T-helper 1 cell treated with Interleukin-12 subunit alpha and Interleukin-12 subunit beta and Interleukin-4 antibody, amounts not matched to agents 30 ng/mL and 1 ng/mL, for 36 hours (primary cell): ENCODE measurements around the gene PRR5. TPM values are rescaled to one million over a fixed set of nuclear protein-coding genes. Genes with fewer than 3 reads are reported as not detected.
"Not testable (repeated sequence)": the region's sequence is repeated elsewhere in the genome, so short reads cannot be mapped to it uniquely, and the experiment has no call there.

ENCODE experiments used
- intact Hi-C: fragments of 100-400 bp; cut with micrococcal nuclease; formaldehyde crosslinking; loops from one replicate; pipeline ENCODE4 v1.15.1; 2024
- total RNA-seq: library from RNA; stranded (reverse); gene quantifications from 2 replicates; pipeline ENCODE4 v1.2.3, GENCODE V29; 2022

The PRR5 gene
- total RNA-seq, 1 donor from 2014 or later: 14.6 TPM

DNA sequence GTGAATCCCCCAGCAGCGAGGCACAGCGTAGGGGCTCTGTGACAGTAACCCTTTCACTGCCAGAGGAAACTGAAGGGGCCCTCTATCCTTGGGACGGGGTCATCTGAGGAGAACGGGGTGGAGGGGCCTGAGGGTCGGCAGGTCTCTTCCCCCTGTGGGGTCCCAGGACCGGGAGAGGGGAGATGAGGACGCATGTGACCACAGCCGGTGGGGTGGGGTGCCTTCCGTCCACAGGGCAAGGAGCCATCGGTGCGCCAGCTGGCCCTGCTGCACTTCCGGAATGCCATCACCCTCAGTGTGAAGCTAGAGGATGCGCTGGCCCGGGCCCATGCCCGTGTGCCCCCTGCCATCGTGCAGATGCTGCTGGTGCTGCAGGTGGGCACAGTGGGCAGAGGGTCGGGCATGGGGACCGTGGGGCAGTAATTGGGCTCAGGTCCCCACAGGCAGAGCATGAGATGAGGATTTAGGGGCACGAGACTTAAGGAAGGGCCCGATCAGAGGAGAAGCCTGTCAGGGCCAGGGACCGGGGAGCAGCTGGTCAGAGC lies 30.1 kb downstream of the PRR5 start:
- intact Hi-C loops: no loop called here

DNA sequence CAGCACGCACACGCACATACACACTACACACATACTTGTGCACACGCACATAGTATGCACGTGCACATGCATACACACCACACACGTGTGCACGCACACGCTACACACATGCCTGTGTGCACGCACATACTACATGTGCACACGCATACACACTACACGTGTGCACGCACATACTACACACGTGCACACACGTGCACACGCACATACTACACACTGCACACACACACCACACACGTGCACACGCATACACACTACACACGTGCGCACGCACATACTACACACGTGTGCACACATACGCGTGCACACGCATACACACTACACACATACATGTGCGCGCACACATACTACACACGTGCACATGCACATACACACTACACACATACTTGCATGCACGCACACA lies 30.7 kb downstream of the PRR5 start:
- intact Hi-C loops: no loop called here

DNA sequence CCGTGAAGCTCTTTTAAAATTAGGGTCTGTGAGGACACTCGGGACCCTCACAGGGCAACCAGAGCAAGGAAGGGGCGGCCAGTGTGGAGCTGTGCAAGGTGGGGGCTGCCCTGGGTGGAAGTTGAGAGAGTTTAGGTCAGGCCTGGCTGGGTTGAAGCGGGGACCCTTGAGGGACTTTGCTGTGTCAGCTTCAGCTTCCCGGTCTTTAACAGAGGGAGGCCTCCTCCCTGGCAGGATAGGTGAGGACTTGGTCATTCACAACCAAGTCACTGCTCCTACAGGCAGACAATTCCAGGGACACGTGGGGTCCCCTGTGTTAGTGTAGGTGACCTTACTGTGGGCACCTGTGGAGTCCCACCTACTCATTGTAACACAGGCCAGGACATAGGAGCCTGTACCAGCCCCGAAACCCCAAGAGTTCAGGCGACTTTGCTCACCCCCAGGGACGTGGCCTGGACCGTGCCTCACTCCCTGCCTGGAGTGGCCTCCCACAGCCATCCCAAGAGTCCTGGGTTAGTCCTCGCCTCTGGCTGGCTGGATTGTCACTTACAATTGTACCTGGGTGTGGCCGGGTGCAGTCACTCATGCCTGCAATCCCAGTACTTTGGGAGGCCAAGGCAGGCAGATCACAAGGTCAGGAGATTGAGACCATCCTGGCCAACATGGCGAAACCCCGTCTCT lies 31.6 kb downstream of the PRR5 start:
- intact Hi-C loops: no loop called here

DNA sequence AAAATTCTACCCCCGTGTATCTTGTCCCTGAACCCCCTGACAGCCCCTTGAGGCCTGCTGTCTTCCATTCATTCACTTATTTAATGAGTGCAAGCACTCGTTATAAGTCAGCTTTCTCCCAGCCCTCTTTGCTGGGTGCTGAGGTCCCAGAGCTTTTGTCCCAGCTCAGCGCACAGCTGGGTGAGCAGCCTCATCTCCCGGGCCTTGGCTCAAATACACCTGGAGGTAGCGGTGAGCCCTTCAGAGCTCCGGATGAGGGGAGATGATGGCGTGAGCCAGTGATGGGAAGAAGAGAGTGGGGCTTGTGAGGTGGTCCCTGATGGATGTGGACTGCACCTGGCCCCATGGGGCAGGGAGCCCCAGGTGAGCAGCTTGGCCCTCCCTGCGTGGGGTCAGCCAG lies 32.3 kb downstream of the PRR5 start:
- intact Hi-C loops: no loop called here

DNA sequence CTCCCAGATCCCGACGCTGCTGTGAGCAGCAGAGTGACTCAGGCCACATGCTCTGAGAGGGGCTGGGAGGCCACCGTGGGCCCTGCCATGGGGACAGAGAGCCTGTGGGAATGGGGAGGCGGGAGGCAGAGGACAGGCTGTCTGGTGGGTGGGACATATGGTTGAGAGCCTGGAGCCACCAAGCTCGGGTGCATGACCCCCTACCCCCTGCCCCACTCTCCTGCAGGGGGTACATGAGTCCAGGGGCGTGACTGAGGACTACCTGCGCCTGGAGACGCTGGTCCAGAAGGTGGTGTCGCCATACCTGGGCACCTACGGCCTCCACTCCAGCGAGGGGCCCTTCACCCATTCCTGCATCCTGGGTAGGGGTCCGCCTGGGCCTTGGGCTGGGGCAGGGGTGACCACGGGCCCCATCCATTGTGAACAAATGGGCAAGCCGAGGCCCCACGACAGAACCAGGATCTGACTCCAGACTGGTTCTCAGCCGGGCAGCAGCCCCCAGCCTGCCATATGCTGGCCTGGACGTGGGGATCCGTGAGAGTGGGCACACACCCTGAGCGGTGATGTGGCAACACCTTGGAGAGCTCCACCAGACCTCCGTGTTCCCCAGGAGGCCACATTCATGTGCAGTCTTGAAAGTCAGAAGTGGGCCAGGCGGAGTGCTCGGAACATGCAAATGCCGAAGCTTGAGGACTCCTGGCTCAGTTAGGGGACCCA lies 33.0 kb downstream of the PRR5 start:
- intact Hi-C loops: no loop called here

DNA sequence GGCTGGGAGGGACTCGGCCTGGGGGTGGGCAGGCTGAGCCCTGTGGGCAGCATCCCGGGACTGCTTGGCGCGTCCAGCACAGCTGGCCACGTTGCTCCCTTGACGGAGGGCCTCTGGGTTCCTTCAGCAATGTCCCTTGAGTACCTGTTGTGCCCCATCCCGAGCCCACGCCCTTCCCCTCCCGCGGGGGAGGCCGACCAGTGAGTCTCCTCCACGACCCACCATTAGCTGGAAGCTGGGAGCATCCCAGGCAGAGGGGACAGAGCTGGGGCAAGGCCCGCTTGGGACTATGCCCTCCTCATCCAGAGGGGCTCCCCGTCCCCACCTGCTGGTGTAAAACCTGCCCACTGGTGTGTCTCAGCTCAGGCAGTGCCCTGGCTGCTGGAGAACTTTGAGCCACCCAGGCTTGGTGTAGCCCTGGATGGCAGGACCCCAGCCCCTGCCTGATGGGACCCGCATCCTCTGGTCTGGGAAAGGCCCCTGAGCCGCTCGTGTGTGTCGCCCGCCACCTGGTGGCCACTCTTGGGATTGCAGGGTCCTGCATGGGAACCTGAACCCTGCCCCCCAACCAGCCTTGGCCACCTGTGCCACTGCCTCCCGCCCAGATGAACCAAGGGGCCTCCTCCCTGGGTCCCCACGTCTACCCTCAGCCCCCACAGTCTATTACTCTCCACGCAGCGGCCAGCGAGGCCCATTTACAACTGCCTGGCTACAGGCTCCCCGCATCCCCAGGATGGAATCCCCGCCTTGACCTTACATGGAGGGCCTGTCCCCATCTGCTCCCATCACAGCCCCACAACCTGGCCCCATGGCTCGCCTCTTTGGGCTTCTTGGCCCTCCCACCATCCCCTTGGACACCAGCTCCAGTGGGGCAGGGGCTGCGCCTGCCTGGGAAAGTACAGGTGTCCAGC lies 33.8 kb downstream of the PRR5 start:
- intact Hi-C loops: loop anchor here (1.0 kb wide), 1 partner anchor 38 kb away; no protein-coding TSS in a partner anchor

DNA sequence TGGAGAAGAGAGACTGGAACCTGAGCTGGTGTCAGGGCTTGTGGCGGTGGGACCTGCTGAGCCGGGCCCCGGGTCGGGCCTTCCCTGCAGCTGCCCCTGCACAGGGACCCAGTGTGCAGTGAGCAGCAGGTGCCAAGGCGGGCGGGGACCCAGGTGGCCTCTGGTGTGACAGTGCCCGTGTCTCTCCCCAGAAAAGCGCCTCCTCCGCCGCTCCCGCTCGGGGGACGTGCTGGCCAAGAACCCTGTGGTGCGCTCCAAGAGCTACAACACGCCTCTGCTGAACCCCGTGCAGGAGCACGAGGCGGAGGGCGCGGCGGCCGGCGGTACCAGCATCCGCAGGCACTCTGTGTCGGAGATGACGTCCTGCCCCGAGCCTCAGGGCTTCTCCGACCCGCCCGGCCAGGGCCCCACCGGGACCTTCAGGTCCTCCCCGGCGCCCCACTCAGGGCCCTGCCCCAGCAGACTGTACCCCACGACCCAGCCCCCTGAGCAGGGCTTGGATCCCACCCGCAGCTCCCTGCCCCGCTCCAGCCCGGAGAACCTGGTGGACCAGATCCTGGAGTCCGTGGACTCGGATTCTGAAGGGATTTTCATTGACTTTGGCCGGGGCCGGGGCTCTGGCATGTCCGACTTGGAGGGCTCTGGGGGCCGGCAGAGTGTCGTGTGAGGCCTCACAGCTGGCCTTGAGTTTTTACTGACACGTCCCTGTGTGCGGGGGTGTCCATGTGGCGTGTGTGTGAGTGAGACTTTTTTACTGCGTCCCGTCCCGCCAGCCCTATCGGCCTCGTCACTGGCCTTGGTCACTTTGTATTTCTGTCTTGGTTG lies 34.8 kb downstream of the PRR5 start:
- intact Hi-C loops: loop anchor here (1.0 kb wide), 1 partner anchor 39 kb away; no protein-coding TSS in a partner anchor

DNA sequence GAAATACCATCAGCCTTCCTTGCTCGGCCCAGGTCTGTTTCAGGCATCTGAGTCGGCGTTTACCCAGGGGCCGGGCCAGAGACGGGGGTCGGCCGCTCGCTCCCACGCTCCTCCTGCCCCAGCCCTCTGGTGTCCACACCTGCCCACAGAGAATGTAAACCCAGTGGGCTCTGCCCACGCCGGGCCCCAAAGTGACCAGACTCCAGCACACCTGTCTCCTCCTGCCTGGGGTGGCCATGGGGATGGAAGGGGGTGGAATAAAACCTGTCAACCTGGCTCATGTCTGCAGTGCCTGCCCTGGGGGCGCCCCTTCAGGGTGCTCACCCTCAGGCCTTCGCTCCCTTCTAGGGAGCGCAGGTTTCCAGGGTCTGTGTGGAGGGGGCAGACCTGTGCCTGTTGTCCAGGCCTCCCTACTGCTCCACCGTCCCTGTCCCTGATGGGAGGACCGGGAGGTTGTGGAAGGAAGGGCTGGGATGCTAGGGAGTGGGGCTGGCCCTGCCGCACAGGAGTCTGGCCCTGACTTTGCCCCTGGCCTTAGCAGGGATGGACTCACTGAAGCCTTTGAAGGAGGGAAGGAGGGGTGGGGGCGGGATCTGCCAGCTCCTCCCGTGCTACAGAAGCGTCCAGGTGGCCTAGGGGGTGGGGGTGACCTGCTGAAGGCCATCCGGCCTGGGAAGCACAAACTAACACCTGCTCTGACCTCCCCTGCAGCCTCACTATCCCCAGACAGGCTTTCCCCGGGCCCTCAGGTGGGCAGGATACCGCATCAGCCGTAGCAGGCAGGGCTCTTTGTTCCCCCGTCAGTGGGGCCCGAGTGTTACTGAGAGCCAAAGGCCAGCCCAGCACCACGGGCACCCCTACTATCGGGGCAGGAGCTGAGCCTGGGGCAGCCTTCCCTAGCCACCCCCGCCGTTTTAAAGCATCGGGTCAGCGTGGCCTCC lies 35.7 kb downstream of the PRR5 start:
- intact Hi-C loops: no loop called here

DNA sequence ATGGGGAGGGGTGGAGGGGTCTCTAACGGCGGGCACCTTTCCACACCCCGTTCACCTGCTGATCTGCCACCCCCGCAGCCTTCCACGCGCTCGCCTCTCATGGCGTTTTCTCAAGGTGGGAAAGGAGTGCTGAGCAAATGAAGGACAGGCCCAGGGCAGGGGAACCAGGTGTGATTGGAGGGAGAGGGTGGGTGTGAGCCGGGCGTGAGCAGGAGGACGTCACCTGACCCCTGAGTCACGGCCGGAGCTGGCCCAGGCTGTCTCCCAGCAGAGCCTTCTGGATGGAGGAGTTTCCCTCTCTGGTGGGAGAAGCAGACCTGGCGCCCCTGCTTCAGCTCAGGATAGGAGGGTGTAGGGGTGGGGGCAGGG lies 36.3 kb downstream of the PRR5 start:
- intact Hi-C loops: no loop called here

DNA sequence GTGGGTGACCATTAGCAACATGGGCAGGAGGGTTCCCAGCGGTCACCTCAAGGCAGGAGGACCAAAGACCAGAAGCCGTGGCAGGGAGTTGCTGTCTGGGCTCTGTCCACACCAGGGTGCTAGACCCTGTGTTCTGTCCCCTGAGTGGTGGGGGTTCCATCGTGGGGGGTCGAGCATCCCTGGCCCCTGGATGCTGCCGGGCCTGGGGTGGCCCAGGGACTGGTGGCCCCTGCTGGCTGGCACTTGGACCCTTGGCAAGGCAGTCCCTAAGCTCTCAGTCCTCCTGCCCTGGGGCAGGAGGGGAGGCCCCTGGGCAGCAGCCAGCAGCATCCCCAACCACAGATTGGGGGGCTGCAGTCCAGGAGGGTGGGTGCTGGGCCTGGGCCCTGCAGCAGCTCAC lies 37.0 kb downstream of the PRR5 start:
- intact Hi-C loops: no loop called here

DNA sequence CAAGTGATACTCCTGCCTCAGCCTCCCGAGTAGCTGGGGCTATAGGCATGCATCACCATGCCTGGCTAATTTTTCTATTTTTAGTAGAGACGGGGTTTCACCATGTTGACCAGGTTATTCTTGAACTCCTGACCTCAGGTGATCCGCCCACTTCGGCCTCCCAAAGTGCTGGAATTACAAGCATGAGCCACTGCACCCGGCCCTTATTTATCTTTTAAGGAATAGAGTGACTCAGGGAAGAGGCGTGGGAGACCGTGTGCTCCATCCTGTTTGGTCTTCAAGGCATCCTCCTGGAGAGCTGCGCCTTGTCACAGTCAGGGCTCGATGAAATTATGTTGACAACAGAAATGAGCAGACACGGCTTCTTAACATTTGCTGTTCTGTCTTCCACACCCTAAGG lies 37.7 kb downstream of the PRR5 start:
- intact Hi-C loops: not testable (repeated sequence)

DNA sequence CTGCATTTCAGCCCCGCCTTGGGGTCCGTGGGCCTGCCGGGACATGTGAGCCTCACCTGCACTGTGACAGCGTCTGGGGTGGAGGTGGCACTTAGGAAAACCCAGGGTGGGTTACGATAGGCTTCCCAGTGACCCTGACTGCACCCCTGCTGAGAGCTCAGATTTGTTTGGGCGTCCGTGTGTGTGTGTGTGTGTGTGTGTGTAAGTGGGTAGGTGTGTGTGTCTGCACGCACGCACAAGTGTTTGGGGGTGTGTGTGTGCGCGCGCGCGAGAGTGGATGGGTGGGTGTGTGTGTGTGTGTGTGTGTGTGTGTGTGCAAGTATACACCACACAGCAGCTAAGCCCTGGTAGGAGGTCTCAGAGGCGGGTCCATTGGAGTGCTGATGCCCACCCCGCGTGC lies 38.3 kb downstream of the PRR5 start:
- intact Hi-C loops: no loop called here

DNA sequence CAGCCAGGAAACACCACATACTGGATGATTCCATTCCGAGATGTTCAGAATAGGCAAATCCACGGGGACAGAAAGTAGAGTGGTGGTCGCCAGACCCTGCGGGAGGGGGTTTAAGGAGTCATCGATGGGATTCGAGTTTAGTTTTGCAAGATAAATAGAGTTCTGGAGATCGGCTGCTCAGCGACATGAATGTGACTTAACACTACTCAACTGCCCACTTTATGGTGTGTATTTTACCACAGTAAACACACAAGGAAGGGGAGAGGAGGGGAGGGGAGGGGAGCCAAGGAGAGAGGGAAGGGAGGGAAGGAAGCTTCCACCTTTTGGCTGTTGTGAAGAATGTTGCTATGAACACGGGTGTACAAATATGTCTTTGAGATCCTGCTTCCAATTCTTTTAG lies 39.9 kb downstream of the PRR5 start:
- intact Hi-C loops: no loop called here

DNA sequence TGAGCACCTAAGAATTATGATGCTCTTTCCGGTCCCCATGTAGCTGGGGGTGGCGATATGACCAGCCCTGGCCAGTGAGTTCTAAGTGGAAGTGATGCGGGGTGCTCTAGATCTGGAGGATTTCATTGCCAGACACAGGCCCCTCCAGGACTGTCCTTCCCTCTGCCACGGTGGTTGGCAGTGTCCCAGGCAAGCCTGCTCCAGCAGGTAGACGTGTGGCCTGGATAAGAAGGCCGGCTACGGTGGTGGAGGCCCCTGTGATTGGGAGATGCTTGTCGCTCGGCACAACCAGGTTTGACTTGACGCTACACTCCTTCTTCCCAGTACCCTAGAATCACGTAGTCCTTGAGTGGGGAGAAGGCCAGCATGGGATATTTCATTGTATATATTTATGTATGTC lies 41.2 kb downstream of the PRR5 start:
- intact Hi-C loops: no loop called here

DNA sequence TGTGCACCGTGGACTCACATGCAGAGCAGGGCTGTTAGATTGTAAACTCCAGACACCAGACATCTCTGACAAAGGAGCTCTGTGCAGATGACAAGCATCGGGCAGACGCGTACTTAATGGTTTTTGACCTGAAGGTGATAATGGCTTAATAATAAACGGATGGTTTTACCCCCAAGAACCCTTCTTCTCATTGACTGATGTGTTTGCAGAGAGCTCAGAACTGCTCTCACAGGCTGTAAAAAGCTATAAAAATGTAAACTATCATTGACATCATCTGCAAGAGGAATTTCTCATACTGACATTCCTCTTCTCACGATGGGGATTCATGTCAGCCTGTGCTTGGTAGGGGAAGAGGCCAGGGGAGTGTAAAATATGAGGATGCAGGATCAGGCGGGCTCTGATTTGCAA lies 41.8 kb downstream of the PRR5 start:
- intact Hi-C loops: no loop called here

DNA sequence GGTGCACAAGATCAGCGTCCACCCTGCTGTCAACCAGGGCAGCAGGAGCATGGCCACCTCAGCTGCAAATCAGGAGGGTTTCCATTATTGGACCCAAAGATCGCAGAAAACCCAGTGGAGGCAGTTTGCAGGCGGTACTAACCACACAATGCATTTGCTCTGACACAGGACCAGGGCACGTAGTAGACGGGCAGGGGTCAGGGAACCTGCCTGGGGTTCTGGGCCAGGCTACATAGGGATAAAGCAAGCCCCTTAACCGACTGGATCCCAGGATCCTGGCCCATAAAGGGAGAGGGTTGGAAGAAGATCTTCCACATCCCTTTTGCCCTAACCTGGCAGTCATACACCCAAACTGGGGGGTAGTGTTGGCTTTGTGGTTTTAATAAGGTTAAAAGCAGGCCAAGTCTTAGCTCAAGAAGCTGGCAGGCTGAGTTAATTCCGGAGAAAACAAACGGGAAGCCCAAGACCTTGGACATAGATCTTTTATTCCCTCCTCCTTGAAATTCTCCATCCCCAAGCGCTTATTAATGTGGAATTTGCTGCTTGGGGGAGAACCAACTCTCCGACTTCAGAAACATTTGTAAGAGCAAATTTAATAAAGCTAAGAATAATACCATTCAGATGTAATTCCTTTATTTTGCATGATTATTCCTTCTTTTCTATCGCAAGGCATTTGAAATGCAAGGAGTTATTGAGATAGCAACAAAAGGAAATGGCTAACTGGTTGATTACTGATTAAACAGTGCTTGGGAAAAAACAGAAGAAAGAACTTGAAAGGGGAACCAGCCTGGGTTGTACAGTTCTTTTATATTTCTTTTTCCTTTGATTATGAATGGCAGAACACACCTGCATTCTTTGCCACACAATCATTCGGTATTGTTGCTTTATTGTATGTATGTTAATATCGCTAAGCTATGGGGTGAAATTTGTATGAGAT lies 44.1 kb downstream of the PRR5 start:
- intact Hi-C loops: no loop called here

DNA sequence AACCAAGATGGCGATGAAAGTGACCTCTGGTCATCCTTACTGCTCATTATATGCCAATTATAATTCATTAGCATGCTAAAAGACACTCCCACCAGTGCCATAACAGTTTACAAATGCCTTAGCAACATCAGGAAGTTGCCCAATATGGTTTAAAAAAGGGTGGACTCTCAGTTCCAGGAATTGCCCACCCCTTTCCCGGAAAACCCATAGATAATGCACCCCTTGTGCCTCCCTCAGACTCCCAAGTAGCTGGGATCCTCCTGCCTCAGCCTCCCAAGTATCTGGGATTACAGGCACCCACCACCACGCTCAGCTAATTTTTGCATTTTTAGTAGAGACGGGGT lies 45.8 kb downstream of the PRR5 start:
- intact Hi-C loops: not testable (repeated sequence)

DNA sequence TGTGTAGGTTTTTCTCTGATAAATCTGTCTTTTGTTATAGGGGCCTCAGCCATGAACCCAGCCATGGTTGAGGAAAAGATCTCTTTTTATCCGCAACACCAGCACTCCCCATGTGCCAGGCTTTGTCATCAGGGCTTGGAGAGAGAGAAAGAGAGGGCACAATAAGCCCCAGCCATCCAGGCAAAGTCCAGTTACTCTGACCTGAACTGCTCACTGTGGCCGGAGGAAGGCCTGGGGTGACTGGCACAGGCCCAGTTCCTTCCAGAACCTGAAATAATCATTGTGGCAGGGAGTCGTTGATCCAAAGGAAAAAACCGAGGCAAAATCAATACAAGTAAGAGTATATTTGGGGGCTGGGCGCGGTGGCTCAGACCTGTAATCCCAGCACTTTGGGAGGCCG lies 46.5 kb downstream of the PRR5 start:
- intact Hi-C loops: no loop called here

DNA sequence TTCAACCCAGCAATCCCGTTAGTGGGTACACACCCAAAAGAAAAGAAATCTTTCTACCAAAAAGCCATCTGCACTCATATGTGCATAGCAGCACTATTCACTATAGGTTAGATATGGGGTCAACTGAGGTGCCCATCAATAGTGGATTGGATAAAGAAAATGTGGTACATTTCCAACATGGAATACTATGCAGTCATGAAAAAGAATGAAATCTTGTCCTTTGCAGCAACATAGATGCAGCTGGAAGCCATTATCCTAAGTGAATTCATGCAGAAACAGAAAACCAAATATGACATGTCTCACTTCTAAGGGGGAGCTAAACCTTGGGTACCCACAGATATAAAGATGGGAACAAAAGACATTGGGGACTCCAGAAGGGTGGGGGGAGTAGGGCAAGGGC lies 48.5 kb downstream of the PRR5 start:
- intact Hi-C loops: no loop called here
